HG02973 (cell line): ENCODE data around the gene SOX5.
A peak's percentile ranks its signal among the peaks of the same experiment; 100 is the strongest.

Experiments
- ATAC-seq: cut with Tn5 transposase; IDR thresholded peaks from one replicate; pipeline ENCODE4 v1.9.1; 2021; ENCODE audit warnings: moderate library complexity; ENCODE audit not compliant: unreplicated experiment

SOX5 gene

GRCh38 chr12:23626791-23627190, 322.7 kb downstream of the SOX5 start:
- ATAC-seq, result no peak

DNA sequence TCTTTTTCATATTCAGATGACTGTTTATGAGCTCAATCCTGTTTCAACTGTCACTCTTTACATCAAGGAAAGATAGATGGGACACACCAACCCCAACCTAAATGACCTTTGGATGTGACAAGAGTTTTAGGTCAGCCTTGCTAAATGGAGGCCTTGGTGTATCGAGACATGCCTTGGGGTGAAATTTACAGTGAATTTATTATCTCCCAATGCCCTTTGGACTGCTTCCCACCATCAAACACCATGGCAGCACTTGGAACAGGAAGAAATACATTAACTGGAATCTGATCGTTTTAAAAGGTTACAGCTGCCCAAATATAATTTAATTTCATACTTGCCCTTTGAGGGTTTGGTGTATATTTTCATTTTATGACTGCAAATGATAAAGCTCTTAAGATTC, 327.6 kb downstream of the SOX5 start:
- ATAC-seq, result no peak

DNA sequence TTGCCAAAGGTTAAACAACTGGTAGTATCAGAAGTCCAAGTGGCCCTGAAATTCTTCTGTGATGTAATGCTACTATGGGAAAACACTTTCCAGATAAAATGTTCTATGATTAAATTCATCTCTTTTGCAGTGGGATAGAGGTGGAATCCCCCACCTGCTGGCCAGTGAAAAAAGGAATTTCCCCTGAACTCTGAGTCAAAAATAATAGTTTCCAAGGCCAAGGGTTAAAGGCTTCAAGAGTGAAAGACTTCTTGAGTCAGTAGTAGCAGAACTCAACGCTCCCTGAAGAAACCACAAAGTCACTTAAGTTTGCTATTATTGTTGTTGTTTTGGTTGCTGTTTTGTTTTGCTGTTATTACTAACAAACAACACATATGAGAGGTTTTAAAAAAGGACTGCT, 330.8 kb downstream of the SOX5 start:
- ATAC-seq, result peak; percentile 68

DNA sequence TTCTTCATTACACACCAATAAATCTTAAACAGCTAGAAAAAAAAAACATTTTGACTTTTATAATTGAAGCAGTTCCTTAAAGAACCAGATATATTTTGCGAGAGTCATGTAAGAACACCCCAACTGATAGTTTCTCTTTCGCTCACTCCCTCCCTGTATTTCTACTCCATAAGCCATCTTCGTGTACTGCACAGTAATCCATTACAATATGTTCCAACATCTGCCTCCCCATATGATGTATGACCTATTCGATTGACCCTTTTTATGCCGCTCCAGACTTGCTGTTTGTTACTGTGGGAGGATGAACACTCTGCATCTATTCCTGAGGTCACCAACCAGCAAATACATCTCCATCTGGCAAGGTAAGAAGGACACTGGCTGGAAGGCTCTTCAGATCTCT, 331.7 kb downstream of the SOX5 start:
- no peak for ATAC-seq

DNA sequence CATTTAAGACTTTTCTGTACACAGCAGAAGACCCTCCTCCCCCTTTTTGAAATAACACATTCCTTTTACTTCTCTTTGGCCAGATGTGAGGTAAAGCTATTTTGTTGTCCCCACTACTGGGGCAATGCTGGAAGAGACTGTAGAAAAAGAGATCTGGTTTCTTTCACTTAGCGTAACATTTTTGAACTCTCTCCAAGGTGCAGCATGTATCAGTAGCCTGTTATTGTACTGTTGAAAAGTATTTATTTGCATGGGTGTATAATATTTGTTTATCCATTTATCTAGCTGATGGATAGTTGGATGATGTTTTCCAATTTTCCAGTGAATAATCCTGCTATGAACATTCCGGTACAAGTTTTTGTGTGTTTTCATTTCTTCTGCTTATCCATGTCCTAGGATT, 335.2 kb downstream of the SOX5 start:
- no peak for ATAC-seq

DNA sequence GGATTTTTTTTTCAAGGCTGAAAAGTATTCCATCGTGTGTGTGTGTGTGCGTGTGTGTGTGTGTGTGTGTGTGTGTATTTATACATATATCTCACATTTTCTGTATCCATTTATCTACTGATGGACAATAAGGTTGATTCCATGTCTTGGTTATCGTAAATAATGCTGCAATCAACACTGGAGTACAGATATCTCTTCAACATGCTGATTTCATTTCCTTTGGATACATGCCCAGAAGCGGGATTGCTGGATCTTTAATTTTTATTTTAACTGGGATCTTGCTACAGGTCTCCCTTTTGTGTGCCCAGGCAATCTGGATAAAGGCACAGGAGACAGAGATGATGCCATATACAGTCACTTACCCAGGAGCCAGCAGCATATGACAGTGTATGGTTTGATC, 338.1 kb downstream of the SOX5 start:
- ATAC-seq, result no peak

DNA sequence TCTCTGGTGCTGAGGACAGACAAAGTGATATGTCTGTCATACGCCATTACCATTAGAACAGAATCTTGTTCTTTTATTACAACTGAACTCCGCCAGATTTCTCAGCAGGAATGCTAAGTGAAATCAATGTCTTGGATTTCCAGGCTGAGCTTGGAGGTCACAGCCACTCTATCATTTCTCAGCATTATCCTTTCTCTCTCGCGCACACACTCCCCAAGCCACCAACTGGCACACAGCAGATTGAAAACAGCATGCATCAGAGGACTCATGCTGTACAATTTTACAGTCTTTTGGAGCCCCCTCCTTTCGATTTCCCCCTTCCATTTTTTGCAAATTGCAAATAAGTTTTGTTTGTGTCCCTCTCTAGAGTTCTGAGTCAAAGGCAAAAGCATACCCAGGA, 348.6 kb downstream of the SOX5 start:
- no peak for ATAC-seq

DNA sequence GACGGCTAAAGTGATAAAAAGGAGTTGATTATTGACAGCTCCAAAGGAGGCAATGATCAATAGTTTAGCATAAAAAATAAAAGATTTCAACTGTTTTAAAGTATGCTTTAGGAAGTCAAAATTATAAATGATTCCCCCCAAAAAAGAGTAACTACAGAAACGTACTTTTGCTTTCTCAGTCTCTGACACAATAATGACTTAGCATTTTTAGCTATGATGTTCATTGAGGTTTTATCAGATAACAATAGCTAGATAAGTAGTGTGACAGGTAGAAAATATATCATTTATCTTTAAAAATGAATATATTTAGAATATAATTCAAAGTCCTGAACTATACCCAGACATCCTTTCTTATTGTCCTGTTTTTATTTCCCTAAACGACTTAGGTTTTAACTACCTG, 352.9 kb downstream of the SOX5 start:
- ATAC-seq, result no peak

DNA sequence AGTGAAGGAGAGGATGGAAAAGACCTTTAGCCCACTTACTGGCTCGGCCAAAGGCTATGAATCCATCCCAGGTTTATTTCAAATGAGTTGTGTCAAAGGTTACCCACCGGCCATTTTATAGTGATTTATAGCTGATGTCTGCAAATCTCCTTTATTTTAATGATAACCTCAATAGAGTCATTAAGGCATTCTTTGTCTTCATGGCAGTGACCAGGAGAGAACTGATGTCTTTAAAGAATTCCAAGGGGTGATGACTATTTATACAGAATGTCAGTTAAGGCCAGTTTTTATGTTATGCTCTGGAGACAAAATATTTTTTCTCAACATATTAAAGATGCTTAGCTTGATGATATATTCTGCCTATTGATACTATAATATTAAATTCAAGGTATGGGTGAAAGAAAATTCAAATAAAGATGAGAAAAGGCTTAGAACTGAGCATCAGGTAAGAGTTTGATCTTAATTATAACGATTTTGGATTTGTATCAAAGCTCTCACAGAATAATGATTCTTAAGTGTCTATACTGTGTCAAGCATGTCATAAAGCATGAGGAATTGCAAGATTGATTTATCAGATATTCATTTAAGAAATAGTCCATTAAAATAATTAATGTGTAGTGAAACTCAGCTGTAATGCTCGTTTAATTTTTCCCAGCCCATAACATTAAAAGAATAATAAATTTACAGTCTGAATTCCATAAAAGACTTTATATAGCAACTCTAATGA, 361.5 kb downstream of the SOX5 start:
- no peak for ATAC-seq

DNA sequence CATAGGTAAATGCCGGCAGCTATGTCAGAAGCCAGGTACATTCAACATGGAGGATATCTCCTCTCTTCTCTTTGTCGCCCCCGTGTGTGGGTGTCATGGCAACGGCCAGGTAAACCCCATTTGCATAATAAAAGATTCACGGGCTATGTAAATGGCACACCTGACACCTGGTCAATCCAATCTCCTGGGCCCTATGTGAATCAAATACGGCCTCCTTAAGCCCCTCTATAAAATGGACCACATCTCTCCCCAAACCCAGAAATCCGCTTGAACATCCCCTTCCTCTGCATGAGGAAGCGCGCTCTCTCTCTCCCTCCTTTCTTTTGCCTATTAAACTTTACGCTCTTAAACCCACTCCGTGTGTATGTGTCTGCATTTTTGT, 363.7 kb downstream of the SOX5 start:
- ATAC-seq, result no peak

GRCh38 chr12:23585156-23585781, 364.2 kb downstream of the SOX5 start:
- no peak for ATAC-seq

GRCh38 chr12:23581913-23582312, 367.6 kb downstream of the SOX5 start:
- no peak for ATAC-seq

DNA sequence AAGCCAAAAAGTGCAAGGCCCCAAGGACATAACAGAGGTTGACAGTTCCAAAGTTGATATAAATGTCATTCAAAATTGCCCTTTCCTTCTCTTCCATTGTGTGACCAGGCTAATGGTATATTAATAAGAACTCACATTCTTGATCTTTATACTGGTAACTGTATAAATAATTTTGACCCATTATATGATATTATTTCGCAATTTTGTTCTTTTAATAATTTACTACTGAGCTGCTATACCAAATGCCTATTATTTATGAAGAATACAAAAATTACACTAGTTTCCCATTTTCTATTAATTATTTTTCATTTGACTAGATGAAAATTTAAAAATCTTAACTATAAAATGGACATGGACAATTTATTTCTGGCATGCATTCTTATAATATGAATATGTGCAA, 370.2 kb downstream of the SOX5 start:
- no peak for ATAC-seq

DNA sequence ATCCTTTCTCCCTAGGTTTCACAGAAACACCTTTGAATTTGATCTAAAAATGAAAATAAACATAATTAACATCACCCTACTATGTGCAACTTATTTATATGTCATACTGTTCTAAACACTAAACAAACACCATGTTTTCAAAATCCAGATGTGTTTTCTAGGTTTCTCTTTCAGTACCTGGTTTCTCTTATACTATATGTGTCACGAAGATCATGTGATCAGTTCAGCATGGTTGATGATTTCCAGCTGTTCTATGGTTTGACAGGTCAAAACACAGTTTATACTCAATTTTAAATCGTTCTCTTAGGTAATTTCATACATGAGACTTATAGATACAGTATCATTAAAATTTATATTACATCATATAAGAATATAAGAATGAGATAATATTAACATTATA, 373.1 kb downstream of the SOX5 start:
- peak; percentile 92 for ATAC-seq

DNA sequence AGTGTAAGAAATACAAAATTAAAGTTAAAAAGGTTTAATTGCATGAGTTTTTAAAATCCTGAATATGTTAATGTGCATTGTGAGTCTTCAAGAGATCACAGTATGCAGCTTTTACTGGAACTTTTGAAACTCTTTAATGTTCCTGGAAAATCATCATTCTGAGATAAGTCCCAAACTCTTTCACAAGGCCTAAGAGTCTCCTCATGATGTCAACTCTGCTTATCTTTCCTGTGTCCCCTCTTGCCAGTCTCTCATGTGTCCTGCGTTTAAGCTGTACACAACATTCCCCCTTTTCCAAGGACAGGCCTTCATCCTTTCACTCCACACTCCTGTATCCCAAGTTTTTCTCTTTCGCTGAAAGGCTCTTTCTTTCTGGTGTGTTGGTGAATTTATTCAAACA, 380.1 kb downstream of the SOX5 start:
- ATAC-seq, result no peak

GRCh38 chr12:23566133-23566532, 383.3 kb downstream of the SOX5 start:
- ATAC-seq, result no peak

GRCh38 chr12:23564451-23565152, 384.9 kb downstream of the SOX5 start:
- ATAC-seq, result no peak

- no peak for ATAC-seq
These were observed 387.8 kb downstream of the SOX5 start for GRCh38 chr12:23561364-23562345.

GRCh38 chr12:23560611-23561010, 388.9 kb downstream of the SOX5 start:
- peak; percentile 81 for ATAC-seq

GRCh38 chr12:23559268-23559753, 390.2 kb downstream of the SOX5 start:
- no peak for ATAC-seq

GRCh38 chr12:23556661-23557060, 392.8 kb downstream of the SOX5 start:
- no peak for ATAC-seq
